ENCODE results near the gene SEPTIN3. TPM values are rescaled to one million over a fixed set of nuclear protein-coding genes. Genes with fewer than 3 reads are reported as not detected.

Gene SEPTIN3, protein sequence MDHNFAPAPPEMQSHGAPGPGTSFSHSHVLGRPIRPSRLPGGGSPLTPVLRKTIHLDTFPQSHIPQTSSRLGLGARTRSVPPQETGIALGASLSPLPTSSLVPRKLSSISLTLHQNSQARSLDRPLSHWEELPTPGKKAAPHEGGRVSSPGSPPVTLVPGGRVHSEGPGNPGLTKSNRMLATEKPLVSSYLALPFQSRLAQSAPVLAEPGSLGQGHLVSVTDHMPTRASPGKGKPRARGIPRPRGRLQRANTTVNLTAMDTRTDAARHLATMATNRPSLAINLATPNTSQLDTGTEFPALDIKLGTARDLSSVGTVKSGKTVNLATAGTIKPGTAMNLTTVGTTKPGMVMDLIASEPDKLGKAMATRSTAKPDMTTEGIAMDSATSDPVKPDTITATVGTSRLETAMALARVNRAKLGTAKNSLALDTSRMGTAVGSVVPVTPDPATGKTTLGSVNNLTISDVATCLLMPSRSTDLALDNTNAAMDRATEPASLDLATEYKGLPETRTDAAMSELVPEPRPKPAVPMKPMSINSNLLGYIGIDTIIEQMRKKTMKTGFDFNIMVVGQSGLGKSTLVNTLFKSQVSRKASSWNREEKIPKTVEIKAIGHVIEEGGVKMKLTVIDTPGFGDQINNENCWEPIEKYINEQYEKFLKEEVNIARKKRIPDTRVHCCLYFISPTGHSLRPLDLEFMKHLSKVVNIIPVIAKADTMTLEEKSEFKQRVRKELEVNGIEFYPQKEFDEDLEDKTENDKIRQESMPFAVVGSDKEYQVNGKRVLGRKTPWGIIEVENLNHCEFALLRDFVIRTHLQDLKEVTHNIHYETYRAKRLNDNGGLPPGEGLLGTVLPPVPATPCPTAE
- 0.05 and 0.35 TPM in 2 replicates for total RNA-seq

DNA sequence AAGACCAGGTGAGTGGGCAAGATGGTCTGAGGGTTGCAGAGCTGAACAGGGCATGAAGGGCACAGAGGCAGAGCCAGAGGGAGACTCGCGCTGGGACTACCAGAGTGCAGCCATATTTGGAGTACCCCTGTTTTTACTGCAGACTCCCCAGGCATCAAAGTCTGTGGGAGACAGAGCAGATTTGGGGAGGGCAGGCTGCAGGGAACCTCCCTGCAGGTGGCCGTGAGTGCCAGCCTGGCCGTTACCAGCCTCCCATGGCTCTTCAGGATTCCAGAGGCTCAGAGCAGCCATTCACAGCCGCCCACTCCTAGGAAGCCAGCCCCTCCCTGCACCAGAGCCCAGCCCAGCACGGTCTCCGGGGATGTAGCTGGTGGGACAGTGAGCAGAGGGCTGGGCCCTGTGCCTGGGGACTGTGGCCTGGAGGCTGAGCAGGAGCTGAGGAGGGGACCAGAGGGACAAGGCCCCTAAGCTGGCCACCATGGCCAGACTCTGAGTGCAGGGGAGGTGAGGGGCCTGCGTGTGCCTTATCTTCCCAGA is at the start of gene SEPTIN3:
Gene SEPTIN3, plus strand, starts transcription at position 334 of the 537 bp plus-strand sequence. CDS start 2,050 bp downstream, outside the sequence.
- no peak for DNase-seq (ENCODE audit: low read depth)

DNA sequence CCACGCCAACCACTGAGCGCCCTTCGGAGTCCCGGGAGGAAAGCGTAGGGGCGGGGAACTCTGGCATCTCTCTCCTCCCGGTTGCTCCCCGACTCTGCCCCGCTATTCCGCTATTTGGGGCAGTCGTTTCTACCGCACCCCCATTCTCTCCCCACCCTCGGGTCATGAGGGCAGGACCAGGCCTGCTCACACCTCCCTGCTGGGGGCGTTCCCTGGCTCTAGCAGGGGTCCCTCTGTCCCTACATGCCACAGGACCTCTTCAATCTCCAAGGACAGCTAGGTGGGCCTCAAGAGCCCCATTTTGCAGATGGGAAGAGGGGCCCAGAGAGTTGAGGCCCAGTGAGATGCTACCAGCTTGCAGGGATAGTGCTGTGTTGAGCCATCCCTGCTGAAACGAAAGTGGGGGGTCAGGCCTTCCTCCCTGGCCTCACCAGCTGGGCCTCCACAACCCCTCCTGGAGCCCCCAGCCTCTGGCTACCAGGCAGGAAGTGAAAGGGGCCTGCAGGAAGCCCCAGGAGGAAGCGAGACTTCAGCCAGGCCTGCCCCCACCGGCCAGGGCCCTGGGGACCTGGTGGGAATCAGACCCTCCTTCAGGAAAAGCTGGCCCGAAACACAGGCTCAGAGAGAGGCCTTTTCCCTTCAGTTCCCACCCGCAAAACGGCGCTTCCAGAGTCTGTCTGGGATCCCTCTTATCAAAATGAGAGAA is 48.8 kb upstream of the SEPTIN3 start:
- no peak for DNase-seq (ENCODE audit: low read depth)

DNA sequence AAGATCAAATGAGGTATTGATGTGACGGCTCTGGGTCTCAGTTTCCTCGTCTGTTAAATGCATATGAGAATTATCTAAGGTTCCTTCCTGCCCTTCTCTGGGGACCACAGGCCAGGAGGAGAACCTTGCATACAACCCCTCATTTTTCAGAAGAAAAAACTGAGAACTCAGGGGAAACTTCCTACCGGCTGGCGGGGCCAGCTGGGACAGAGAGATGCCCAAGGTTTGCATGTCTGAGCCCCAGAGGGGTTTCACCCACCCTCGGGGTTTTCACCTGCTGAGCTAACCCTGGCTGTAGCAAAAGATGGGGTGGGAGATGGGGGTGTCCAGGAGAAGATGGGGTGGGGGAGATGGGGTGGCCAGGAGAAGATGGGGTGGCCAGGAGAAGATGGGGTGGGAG is 46.9 kb upstream of the SEPTIN3 start:
- DNase-seq (ENCODE audit: low read depth): no peak

DNA sequence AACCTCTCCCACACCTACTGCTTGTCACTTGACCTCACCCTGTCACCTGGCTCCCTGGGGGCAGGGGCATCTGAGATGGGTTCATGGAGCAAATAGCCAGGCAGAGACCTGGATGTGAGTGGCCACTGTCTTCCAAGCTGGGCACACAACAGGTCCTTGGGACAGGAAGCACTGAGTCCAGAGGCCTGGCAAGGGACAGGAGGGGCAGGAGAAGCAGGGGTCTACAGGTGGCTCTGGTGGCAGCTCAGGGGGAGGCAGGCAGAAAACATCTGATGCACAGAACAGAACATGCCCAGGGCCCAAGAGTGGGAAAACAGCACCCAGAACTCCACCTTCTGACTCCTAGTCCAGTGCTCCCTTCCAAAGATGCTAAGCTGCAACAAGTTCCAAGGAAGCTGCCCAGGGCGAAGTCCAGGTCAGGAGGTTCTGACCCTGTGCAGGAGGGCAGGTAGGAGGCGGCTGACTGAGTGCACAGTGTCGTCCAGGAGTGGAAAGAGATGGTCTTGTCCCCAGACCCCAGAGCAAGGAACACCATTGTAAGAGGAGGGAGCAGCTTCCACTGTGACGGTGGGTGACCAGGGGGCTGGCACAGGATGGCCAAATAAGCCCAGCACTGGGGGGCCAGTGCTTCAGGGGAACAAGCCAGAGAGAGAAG is 46.2 kb upstream of the SEPTIN3 start:
- DNase-seq (ENCODE audit: low read depth): no peak

DNA sequence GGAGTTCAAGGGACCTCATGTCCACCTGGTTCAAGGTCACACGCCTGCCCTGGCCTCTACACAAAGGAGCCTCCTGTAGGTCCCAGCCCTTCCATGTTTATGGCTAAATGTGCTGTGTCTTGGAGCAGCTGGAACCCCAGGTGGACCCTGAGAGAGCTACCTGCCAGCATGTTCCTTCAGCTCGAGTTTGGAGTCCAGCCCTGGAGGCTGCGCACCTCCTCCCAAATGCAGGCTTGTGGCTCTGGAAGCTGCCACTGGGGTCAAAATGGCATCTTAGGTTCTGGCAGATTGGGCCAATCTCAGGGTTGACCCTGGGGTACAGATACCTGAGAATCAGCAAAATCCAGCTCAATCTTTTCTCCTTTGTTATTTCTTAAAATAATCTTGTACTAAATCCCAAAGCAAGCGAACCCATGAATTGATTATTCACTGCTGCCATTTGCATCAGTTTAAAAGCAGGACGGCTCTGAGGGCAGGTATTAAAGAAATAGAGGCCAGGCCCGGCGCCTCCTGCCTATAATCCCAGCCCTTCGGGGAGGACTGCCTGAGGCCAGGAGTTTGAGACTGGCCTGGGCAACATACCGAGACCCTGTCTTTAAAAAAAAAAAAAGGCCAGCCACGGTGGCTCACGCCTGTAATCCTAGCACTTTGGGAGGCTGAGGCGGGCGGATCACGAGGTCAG is 45.5 kb upstream of the SEPTIN3 start:
- DNase-seq (ENCODE audit: low read depth): no peak

DNA sequence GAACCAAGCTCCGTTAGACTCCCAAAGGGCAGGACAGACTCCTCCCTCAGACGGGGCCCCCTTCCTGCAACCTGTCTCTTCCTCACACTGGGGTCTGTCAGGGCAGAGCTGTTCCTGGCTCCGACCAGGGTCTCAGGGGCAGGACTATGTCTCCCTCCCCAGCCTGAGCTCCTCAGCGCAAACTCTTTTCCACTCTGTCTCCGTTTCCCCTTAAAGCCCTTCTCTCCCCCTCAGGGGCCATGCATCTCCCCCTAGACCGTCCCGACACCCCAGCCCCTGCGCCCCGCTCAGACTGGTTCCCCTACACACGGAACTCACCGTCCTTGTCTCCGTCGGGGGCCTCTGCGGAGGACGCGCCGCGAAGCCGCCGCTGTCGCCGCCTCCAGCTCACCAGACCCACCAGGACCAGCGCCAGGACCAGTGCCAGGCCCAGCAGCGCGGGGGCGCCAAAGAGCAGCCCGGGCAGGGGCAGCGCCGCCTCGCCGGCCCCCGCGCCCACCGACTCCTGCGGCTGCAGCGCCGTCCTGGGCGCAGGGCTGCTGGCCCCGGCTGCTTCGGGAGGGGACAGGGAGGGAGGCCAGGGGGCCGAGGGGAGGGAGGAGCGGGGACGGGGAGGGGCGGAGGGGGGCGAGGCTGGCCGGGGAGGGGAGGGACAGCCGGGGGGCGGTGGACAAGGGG is 43.3 kb upstream of the SEPTIN3 start:
- no peak for DNase-seq (ENCODE audit: low read depth)

DNA sequence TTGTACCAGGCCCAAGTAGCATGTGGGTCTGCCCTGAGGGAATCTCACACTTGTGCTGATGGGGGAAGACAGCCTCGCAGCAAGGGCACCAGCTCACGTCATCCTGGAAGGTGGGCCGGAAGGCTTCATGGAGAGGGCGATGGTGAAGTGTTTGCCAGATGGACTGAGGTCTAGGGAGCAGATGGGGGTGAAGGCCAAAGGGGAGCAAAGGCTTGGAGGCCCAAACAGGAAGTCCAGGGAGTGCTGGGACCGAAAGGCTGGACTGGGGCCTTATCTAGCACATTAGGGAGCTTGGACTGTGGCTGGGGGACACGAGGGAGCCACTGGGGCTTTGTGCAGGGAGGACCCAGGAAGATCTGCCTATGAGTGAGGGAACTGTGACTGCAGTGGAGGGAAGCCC is 41.4 kb upstream of the SEPTIN3 start:
- no peak for DNase-seq (ENCODE audit: low read depth)

DNA sequence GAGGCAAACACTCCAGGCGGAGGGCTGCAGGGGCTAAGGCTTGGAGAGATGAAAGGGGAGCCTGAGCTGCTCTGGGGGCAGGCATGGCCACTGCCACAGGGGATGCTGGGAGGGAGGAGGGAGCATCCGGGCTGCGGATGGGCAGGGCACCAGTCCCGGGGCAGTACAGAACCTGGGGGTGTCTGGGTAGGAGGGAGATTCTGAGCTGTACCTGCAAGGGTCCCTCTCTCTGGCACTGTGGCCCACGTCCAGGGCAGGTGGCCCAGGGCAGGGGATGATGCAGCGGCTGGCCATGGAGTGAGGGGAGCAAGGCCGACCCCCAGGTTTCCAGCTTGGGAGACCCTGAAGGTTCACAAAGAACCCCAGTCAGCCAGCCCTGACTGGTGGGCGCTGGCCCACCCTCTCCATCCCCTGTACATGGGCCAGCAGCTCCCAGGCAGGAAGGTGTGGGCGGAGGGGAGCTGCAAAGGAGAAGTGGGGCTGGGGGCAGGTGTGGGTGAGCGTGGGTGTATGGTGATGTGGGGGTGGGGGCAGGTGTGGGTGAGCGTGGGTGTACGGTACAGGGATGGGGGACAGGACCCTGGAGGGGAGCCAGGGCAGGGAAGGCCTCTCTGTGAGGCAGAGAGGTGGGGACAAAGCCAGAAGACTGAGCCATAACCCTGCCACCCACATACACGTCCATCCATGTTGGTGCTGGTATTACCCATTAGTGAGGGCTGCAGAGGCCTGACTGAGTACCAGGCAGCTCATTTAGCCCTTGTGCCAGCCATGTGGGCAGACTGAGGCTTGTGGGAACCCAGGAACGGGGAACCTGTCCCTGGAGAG is 40.4 kb upstream of the SEPTIN3 start:
- DNase-seq (ENCODE audit: low read depth): no peak

DNA sequence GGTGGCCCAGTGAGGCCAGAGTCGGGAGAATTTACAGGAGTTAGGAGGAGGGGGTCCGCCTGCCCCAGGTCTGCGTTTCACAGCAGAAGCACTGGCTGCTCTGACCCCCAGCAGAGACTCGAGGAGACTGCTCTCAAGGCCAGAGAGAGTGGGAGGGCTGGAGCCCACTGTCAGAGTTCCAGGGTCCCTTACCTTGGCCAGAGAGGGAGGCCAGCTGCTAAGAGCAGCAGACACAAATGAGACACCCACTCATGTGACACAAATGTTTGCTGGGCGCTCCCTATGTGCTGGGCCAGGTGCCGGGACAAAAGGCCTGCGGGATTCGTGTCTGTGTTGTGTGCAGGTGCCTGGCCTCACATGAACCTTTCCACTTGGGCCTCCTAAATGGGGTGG is 39.8 kb upstream of the SEPTIN3 start:
- DNase-seq (ENCODE audit: low read depth): no peak

DNA sequence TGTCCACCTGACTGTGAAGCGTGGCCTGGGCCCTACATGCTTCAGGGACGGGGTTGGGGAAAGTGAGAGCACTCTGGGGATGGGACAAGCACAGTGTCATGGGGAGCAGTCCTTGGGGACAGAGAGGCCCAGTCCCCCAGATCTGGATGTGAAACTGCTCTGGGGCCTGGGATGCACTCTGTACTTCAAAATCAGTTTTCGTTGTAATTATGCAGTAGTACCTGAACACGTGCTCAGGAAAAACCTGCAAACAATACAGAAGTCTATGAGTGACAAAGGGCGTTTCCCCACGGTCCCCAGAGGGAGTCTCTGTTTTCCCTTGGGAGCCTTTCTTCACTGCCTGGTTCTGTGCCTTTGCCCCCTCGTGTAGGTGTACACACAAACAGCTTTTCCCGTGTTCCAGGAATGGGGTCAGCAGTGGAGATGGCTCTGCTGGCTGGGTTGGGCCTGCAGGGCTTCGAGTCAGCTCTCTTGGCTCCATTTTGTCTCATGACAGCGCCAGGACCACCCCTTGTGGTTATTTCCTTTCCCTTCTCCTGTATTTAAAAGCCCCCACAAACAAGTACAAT is 37.5 kb upstream of the SEPTIN3 start:
- DNase-seq (ENCODE audit: low read depth): no peak

DNA sequence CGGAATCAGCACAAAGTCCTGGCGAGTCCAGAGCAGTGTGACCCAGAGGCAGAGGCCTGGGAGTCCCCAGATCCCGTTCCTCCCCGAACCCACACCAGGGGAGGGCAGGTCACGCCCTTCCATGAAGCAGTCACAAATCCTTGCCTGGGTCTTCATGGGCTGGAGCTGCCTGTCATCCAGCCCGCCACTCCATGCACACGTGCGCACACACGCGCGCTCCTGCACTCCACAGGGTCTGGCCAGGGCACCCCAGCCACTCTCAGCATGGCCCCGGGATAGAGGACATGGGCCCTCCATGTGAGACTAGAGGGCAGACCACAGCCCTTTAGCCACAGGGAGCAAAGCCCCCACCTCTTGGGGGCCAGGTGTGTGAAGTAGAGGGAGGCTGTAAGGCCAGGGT is 36.9 kb upstream of the SEPTIN3 start:
- DNase-seq (ENCODE audit: low read depth): no peak

DNA sequence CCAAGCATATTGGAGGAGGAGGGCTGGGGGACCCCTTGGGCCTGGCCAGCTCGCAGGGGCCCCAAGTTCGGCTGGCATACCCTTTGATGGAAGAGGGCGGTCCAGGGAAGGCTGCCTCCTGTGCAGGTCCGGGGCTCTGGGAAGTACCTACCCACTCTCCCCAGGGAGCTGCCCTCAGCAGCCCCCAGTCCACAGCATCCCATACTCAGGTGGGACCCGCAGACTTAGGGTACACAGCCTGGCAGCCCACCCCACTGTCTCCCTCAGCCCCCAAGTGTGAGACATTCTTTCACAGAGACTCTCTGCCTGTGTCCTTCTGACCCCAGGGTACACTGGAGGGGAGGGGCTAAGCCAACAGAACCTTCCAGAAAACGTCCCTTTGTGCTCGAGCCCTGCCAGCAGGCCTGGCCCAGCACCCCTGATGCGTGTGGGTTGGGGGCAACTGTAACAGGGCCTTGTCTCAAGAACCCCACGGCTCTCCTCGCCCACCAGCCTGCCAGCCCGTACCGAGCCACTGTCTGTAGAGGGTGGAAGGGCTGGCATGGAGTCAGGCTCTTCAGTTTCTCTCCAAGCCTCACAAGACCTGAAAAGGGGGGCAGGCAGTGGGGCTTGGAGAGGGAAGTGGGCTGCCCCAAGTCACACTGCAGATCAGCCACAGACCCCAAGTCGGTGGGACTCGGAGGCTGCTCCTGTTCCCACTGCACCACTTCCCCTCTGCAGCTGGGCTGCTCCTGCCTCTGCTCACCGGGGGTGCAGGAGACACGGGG is 35.6 kb upstream of the SEPTIN3 start:
- no peak for DNase-seq (ENCODE audit: low read depth)

DNA sequence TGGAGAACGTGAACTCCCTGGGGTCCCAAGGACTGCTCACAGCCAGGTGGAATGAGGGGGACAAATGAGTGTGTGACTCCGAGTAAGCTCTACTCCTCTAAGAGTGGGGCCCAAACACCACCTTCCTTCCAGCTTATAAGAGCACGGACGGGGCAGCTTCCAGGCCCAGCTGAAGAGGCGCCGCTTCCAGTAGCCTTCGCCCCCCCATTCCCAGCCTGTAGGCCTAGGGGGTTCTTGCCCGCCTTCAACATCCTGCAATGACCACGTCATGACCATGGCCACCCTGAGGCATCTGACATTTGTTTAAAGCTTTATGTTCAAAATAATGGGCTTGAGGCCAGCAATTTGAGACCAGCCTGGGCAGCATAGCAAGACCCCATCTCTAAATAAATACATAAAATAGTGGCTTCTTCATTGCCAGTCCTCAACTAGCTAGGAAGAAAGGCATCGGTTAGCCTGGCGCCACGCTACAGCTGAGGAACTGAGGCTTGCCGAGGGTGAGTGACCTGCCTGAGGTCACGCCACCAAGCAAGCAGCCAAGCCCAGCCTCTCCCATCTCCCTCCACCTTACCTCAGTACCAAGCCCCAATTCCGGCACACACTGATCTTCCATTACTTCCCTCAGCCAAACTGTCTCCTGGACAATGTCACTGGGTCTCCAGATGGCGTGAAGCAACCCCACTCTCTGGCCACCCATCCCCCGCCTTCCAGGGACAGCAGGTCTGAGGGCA is 34.8 kb upstream of the SEPTIN3 start:
- no peak for DNase-seq (ENCODE audit: low read depth)

DNA sequence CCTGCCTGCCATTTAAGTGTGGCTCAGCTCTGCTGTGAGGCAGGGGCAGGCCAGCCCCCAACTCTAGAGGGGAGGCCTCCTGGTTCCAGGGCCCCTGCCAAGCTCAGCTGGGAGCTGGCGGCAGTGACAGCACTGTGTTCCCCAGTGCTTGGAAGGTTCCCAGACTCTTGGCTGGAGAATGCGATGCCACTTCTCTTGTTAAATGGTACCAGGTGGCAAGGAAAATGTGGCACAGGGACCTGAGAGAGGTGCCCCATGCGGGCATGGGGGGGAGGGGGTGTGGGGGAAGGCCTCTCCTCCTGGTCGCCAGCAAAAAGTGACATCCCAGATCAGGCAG is 34.3 kb upstream of the SEPTIN3 start:
- no peak for DNase-seq (ENCODE audit: low read depth)

DNA sequence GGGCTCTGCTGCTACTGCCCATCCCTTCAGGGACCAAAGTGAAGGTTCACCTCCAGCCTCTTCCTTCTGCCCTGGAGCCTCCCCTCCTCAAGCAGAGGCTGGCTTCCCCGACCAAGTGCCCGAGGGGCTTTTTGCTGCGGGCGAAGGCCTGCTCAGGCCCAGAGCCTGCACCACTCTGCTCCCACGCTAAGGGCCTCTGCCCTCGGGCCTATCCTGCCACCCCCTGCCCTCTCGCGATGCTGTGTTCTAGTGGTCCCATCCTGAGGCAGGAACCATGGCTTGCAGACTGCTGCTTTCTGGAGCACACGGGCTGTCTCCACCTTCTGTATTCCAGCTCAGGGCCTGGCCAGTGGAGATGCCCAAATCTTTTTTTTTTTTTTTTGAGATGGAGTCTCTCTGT is 33.7 kb upstream of the SEPTIN3 start:
- no peak for DNase-seq (ENCODE audit: low read depth)

DNA sequence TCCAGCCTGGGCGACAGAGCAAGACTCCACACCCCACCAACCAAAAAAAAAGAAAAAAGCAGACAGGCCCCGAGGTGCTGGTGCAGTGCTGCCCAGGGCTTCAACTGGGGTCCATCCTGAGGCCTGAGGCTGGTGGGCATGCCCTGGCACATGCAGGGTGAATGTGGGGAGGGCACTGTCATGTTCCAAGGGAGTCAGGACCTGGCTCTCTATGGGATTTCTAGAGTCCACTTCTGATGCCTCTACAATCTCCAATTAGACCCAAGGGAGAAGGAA is 32.4 kb upstream of the SEPTIN3 start:
- no peak for DNase-seq (ENCODE audit: low read depth)

DNA sequence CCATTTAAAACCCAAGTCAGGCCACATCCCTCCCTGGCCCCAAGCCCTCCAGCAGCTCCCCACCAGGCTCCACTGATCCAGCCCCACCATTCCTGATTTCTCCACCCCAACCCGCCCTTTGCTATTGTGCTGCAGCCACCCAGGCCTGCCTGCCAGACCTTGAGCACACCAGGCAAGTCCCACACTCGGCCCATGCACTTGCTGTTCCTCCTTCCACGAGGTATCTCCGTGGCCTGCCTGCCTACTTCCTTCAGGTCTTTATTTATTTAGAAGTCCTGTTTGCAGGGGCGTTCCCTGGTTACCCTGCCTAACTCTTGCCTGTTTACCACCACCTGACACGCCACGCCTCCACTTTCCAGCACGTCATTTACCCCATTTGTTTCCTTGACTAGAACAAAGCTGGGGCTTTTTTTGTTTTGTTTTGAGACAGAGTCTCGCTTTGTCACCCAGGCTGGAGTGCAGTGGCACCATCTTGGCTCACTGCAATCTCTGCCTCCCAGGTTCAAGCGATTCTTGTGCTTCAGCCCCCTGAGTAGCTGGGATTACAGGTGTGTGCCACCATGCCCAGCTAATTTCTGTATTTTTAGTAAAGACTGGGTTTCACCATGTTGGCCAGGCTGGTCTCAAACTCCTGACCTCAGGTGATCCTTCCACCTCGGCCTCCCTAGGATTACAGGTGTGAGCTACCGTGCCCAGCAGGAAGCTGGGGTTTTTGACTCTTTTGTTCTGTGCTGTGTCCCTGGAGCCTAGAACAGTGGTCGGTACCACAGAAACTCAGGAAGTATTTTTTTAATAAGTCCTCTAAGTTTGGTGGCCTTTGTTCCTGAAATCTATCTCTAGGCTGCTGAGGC is 29.0 kb upstream of the SEPTIN3 start:
- no peak for DNase-seq (ENCODE audit: low read depth)

Data from renal cortical epithelial cell (primary cell).